H1 (cell line): ENCODE results near the gene KLRK1. TPM values are rescaled to one million over a fixed set of nuclear protein-coding genes. Genes with fewer than 3 reads are reported as not detected.

Source experiments
- CTCF ChIA-PET: fragments of 300-600 bp; sonication (Branson Sonifier 250); formaldehyde crosslinking; loops from one replicate; lab custom pipeline; 2021; ENCODE audit not compliant: partially characterized antibody; lab: Charles Lee
- POLR2A ChIA-PET: fragments of 300-600 bp; sonication (Branson Sonifier 250); formaldehyde crosslinking; loops from one replicate; lab custom pipeline; 2021; ENCODE audit warnings: inconsistent platforms; ENCODE audit not compliant: partially characterized antibody; lab: Charles Lee
- DNase-seq, 2 experiments: peaks; one replicate each; pipeline versions ENCODE4 v3.0.0 to v3.0.0-alpha.2; 2010 to 2022; ENCODE audit warnings: low spot score in 2 of 2, low read depth in 1 of 2, mixed read lengths in 1 of 2
- FAIRE-seq: peaks from 2 replicates; lab custom pipeline; 2011; peaks lifted over from hg19 to GRCh38; lab: Jason Lieb, UNC
- H2AFZ ChIP-seq: 2 replicates; pipeline ENCODE4 v1.8.1; 2012; ENCODE audit warnings: low read length, inconsistent platforms
- H2AK5ac ChIP-seq: 2 replicates; pipeline ENCODE4 v1.6.1; 2013; ENCODE audit warnings: low read depth, low read length
- H2BK120ac ChIP-seq: replicated peaks from 2 replicates; pipeline ENCODE3; 2013; ENCODE audit warnings: low read depth, low read length, inconsistent platforms
- H2BK12ac ChIP-seq: 2 replicates; pipeline ENCODE4 v1.6.1; 2013; ENCODE audit warnings: low read depth, low read length
- H2BK15ac ChIP-seq: 2 replicates; pipeline ENCODE4 v1.6.1; 2013; ENCODE audit warnings: low read length
- H2BK20ac ChIP-seq: 2 replicates; pipeline ENCODE4 v1.6.1; 2013; ENCODE audit warnings: low read length
- H2BK5ac ChIP-seq: 2 replicates; pipeline ENCODE4 v1.6.1; 2013; ENCODE audit warnings: low read depth, low read length
- H3K14ac ChIP-seq: 2 replicates; pipeline ENCODE4 v1.6.1; 2013; ENCODE audit warnings: inconsistent platforms; ENCODE audit not compliant: insufficient read length
- H3K18ac ChIP-seq: 2 replicates; pipeline ENCODE4 v1.6.1; 2013; ENCODE audit warnings: low read length; ENCODE audit errors: extremely low read depth
- H3K23ac ChIP-seq: 2 replicates; pipeline ENCODE4 v1.6.1; 2013; ENCODE audit warnings: inconsistent platforms; ENCODE audit not compliant: insufficient read length
- H3K23me2 ChIP-seq: 2 replicates; pipeline ENCODE4 v1.6.1; 2013; ENCODE audit warnings: low read depth, low read length
- H3K27ac ChIP-seq: 2 replicates; pipeline ENCODE4 v1.6.1; 2011; ENCODE audit warnings: low read depth, low read length, inconsistent platforms
- H3K27me3 ChIP-seq, 4 experiments: replicated peaks in 1 of 4; 1 replicate in 1 of 4; 2 replicates in 3 of 4; pipeline versions ENCODE4 v1.6.1 to v1.8.1; 2011 to 2013; ENCODE audit warnings: low read length in 3 of 4, mild to moderate bottlenecking in 3 of 4, inconsistent platforms in 2 of 4, mixed read lengths in 2 of 4, moderate library complexity in 1 of 4; ENCODE audit not compliant: control insufficient read depth in 3 of 4, insufficient read depth in 3 of 4; ENCODE audit errors: extremely low read depth in 1 of 4
- H3K36me3 ChIP-seq, 4 experiments: 2 replicates each; pipeline versions ENCODE4 v1.6.1 to v1.8.1; 2011 to 2013; ENCODE audit warnings: mild to moderate bottlenecking in 4 of 4, low read length in 3 of 4, moderate library complexity in 2 of 4, control low read depth in 1 of 4, inconsistent platforms in 1 of 4; ENCODE audit not compliant: insufficient read depth in 4 of 4, control insufficient read depth in 2 of 4
- H3K4ac ChIP-seq: replicated peaks from 2 replicates; pipeline ENCODE3; 2013; ENCODE audit warnings: low read length, low read depth, mixed read lengths, inconsistent platforms; ENCODE audit not compliant: insufficient read length
- H3K4me1 ChIP-seq, 4 experiments: replicated peaks in 1 of 4; 1 replicate in 1 of 4; 2 replicates in 3 of 4; pipeline versions ENCODE4 v1.6.1 to v1.8.1; 2011 to 2013; ENCODE audit warnings: low read length in 3 of 4, inconsistent platforms in 2 of 4, mixed read lengths in 1 of 4; ENCODE audit not compliant: insufficient read depth in 4 of 4, control insufficient read depth in 3 of 4
- H3K4me2 ChIP-seq, 2 experiments: 2 replicates each; pipeline versions ENCODE4 v1.6.1 to v1.8.1; 2011 to 2013; ENCODE audit warnings: low read depth in 2 of 2, low read length in 2 of 2, control low read depth in 1 of 2, inconsistent platforms in 1 of 2, mild to moderate bottlenecking in 1 of 2; ENCODE audit not compliant: insufficient read depth in 1 of 2
- H3K4me3 ChIP-seq, 4 experiments: fragments of 200-600, 300-600 bp in 1 of 4; sonication (generic), shearing (Covaris generic), sonication (Bioruptor Twin) in 1 of 4; 2 replicates each; pipeline versions ENCODE4 v1.5.1 to v1.8.1; 2011 to 2016; ENCODE audit warnings: low read length in 4 of 4, low read depth in 3 of 4, control low read depth in 2 of 4, inconsistent platforms in 2 of 4, mild to moderate bottlenecking in 2 of 4, mixed read lengths in 1 of 4, moderate library complexity in 1 of 4; ENCODE audit not compliant: insufficient read depth in 2 of 4; ENCODE audit errors: extremely low read depth in 1 of 4
- H3K56ac ChIP-seq: replicated peaks from 2 replicates; pipeline ENCODE3; 2013; ENCODE audit warnings: low read depth, mild to moderate bottlenecking, mixed read lengths, low read length, inconsistent platforms; ENCODE audit not compliant: insufficient read length
- H3K79me1 ChIP-seq: 2 replicates; pipeline ENCODE4 v1.6.1; 2013; ENCODE audit warnings: low read depth, low read length, control low read depth
- H3K79me2 ChIP-seq, 2 experiments: 2 replicates each; pipeline versions ENCODE4 v1.6.1 to v1.8.1; 2012 to 2013; ENCODE audit warnings: low read length in 2 of 2, mild to moderate bottlenecking in 2 of 2, inconsistent platforms in 1 of 2; ENCODE audit not compliant: insufficient read depth in 2 of 2, control insufficient read depth in 1 of 2
- H3K9ac ChIP-seq, 4 experiments: replicated peaks in 1 of 4; 1 replicate in 1 of 4; 2 replicates in 3 of 4; pipeline versions ENCODE4 v1.6.1 to v1.8.1; 2011 to 2013; ENCODE audit warnings: low read depth in 3 of 4, low read length in 3 of 4, control low read depth in 2 of 4, mild to moderate bottlenecking in 2 of 4, moderate library complexity in 2 of 4, inconsistent platforms in 1 of 4; ENCODE audit errors: extremely low read depth in 1 of 4
- H3K9me3 ChIP-seq, 2 experiments: 2 replicates each; pipeline versions ENCODE4 v1.6.1 to v1.8.1; 2012 to 2013; ENCODE audit warnings: mild to moderate bottlenecking in 2 of 2, moderate library complexity in 2 of 2, control low read depth in 1 of 2, inconsistent platforms in 1 of 2, low read depth in 1 of 2, low read length in 1 of 2, mixed read lengths in 1 of 2; ENCODE audit not compliant: insufficient read depth in 2 of 2
- H4K20me1 ChIP-seq, 2 experiments: replicated peaks in 1 of 2; 2 replicates each; pipeline versions ENCODE3 to v1.8.1; 2011 to 2013; ENCODE audit warnings: inconsistent platforms in 2 of 2, low read length in 2 of 2, mild to moderate bottlenecking in 1 of 2; ENCODE audit not compliant: insufficient read depth in 2 of 2, control insufficient read depth in 1 of 2
- H4K5ac ChIP-seq: 2 replicates; pipeline ENCODE4 v1.6.1; 2013; ENCODE audit warnings: low read length, low read depth, mixed read lengths, inconsistent platforms; ENCODE audit not compliant: insufficient read length
- H4K8ac ChIP-seq: 2 replicates; pipeline ENCODE4 v1.8.0; 2013; ENCODE audit warnings: mild to moderate bottlenecking, moderate library complexity, low read length, inconsistent platforms; ENCODE audit not compliant: insufficient read depth; ENCODE audit errors: extremely low read depth
- H4K91ac ChIP-seq: replicated peaks from 2 replicates; pipeline ENCODE3; 2013; ENCODE audit warnings: low read length, mixed read lengths, inconsistent platforms; ENCODE audit not compliant: insufficient read length
- ASH2L ChIP-seq: fragments of 200-600, 300-600 bp; sonication (generic); IDR thresholded peaks from one replicate; pipeline ENCODE4 v1.7.1; 2017; ENCODE audit warnings: low read length
- BACH1 ChIP-seq: IDR thresholded peaks from 2 replicates; pipeline ENCODE4 v1.6.1; 2012; ENCODE audit warnings: low read length, improper control_type of control experiment
- CTCF ChIP-seq, 3 experiments: IDR thresholded peaks; 1 replicate in 2 of 3; 2 replicates in 1 of 3; pipeline versions ENCODE4 v1.5.1 to v1.6.1; 2011; ENCODE audit warnings: low read length in 3 of 3, mild to moderate bottlenecking in 3 of 3, inconsistent platforms in 2 of 3, low read depth in 1 of 3, moderate library complexity in 1 of 3; ENCODE audit not compliant: insufficient read depth in 1 of 3; ENCODE audit errors: control extremely low read depth in 1 of 3
- JUND ChIP-seq: IDR thresholded peaks from 2 replicates; pipeline ENCODE4 v1.6.1; 2011; ENCODE audit warnings: mild to moderate bottlenecking, improper control_type of control experiment, low read length
- PHF8 ChIP-seq: fragments of 200-600 bp; sonication (generic); conservative IDR thresholded peaks from 2 replicates; pipeline ENCODE4 v1.7.1; 2012; ENCODE audit warnings: low read depth, mild to moderate bottlenecking, inconsistent platforms, low read length, moderate library complexity
- RFX5 ChIP-seq: IDR thresholded peaks from 2 replicates; pipeline ENCODE4 v1.6.1; 2011; ENCODE audit warnings: low read depth, low read length, improper control_type of control experiment, borderline replicate concordance
- SAP30 ChIP-seq: fragments of 300-600 bp; sonication (generic); IDR thresholded peaks from 2 replicates; pipeline ENCODE4 v1.7.1; 2012; ENCODE audit warnings: low read length, moderate library complexity, mild to moderate bottlenecking, inconsistent platforms; ENCODE audit not compliant: insufficient read depth, insufficient replicate concordance
- SIN3A ChIP-seq, 2 experiments: IDR thresholded peaks in 1 of 2; conservative IDR thresholded peaks in 1 of 2; 2 replicates each; pipeline ENCODE4 v1.6.1; 2011 to 2012; ENCODE audit warnings: low read length in 2 of 2, improper control_type of control experiment in 1 of 2, low read depth in 1 of 2, mild to moderate bottlenecking in 1 of 2
- SP1 ChIP-seq: IDR thresholded peaks from 2 replicates; pipeline ENCODE4 v1.6.1; 2011; ENCODE audit warnings: low read depth, low read length
- SUZ12 ChIP-seq: fragments of 200-600 bp; sonication (generic); IDR thresholded peaks from 2 replicates; pipeline ENCODE4 v1.6.1; 2012; ENCODE audit warnings: mild to moderate bottlenecking, inconsistent platforms, low read length, moderate library complexity, mixed read lengths
- TAF7 ChIP-seq: optimal IDR thresholded peaks from 2 replicates; pipeline ENCODE3; 2011; ENCODE audit warnings: low read depth, mild to moderate bottlenecking, inconsistent platforms, low read length, moderate library complexity, borderline replicate concordance
- TCF12 ChIP-seq: IDR thresholded peaks from 2 replicates; pipeline ENCODE4 v1.6.1; 2011; ENCODE audit warnings: low read depth, mild to moderate bottlenecking, low read length
- WGBS, 2 experiments: shearing (Covaris generic) in 1 of 2; methylation state at CpG; one replicate each; pipeline versions ENCODE4 v1.1.6 to v1.1.7; 2013 to 2015; ENCODE audit warnings: low lambda C conversion rate in 2 of 2, mixed read lengths in 2 of 2, inconsistent platforms in 1 of 2, low coverage in 1 of 2, missing lambda C conversion rate in 1 of 2; ENCODE audit not compliant: insufficient replicate concordance in 2 of 2, insufficient coverage in 1 of 2, insufficient read length in 1 of 2; ENCODE audit errors: extremely low coverage in 1 of 2, missing lambda C conversion rate in 1 of 2; 5-methylcytosine and 5-hydroxymethylcytosine counted together
- polyA plus RNA-seq, 7 experiments: library from polyadenylated mRNA; depleted of rRNA in 3 of 7; stranded (reverse) in 5 of 7; unstranded in 2 of 7; fragments of >200 nt in 5 of 7; fragments of 200-250 nt in 2 of 7; gene quantifications; 1 replicate in 5 of 7; 2 replicates in 1 of 7; 4 replicates in 1 of 7; pipeline versions ENCODE4 v1.2.1 to v1.2.3, GENCODE V29; 2011 to 2013; ENCODE audit warnings: missing spikeins in 2 of 7, mixed read lengths in 2 of 7
- total RNA-seq: library from RNA; stranded (reverse); fragmentation: NEBNext Ultra II Directional; extraction: Animal tissue kit (Norgen Biotek cat#: 25700); gene quantifications from 2 replicates; pipeline ENCODE4 v1.2.1, GENCODE V29; 2021

Gene KLRK1
- total and polyA plus RNA-seq, 2 of the 8 experiments (the other 6 are each of a cell fraction or from before 2014, with no cell fraction given) = not detected

GRCh38 chr12:10358969-10359368 is 30.9 kb downstream of the KLRK1 start:
- WGBS, 2 experiments = 89% methylated on average over 1 of the region's 1 CpG; no CpG with 5 or more reads in 1 of the 2 experiments
- CTCF ChIA-PET = no interaction called here
- H2BK20ac ChIP-seq = no peak overlapping the region
- no peak overlapping the region for H4K5ac ChIP-seq
- no peak overlapping the region for H3K4me2 ChIP-seq
- no peak overlapping the region for H3K18ac ChIP-seq
- no peak overlapping the region for H3K4me3 ChIP-seq
- peaks cover 4 to 21% (median 9%) of the 10 kb centered on the region in 4 experiments for H3K4me1 ChIP-seq
- POLR2A ChIA-PET = no interaction called here
- no peaks in the 10 kb centered on the region for H3K79me1 ChIP-seq
- H3K23me2 ChIP-seq = no peaks in the 10 kb centered on the region
- H3K14ac ChIP-seq = no peak overlapping the region
- no peaks in the 10 kb centered on the region for H3K36me3 ChIP-seq
- 0 out of 2 replicates have a peak overlapping the region, but pooled peaks have one; percentile 17 for H2BK12ac ChIP-seq
- no peak overlapping the region for H2AK5ac ChIP-seq
- H3K27me3 ChIP-seq = no peaks in the 10 kb centered on the region
- no peaks in the 10 kb centered on the region; a peak in 1 of 4 replicates for H3K9me3 ChIP-seq
- no peaks in the 10 kb centered on the region for H4K20me1 ChIP-seq
- no peak overlapping the region for H3K27ac ChIP-seq
- H3K23ac ChIP-seq = no peak overlapping the region
- DNase-seq = no peak
- H4K8ac ChIP-seq = no peak overlapping the region
- H3K4ac ChIP-seq = no peak overlapping the region
- H3K9ac ChIP-seq = no peak overlapping the region
- no peak overlapping the region for H2BK5ac ChIP-seq
- H2AFZ ChIP-seq = no peak overlapping the region
- H3K56ac ChIP-seq = no peak overlapping the region
- FAIRE-seq = no peak
- no peak overlapping the region for H2BK15ac ChIP-seq
- H2BK120ac ChIP-seq = no peak overlapping the region
- H4K91ac ChIP-seq = no peak overlapping the region
- H3K79me2 ChIP-seq = no peaks in the 10 kb centered on the region
- TF ChIP-seq SP1 (no peak), TAF7 (no peak), SIN3A (conservative IDR thresholded peaks at IDR 0.05 in 1 of 2, IDR thresholded peaks at IDR 0.05 in 1 of 2; ENCODE audit: low read depth in 1 of 2, low read length in 2 of 2) (no peak), ASH2L (no peak), BACH1 (no peak), SAP30 (no peak), PHF8 (no peak), TCF12 (no peak), SUZ12 (no peak), CTCF (IDR thresholded peaks at IDR 0.05; ENCODE audit: control extremely low read depth in 1 of 3, insufficient read depth in 1 of 3, low read depth in 1 of 3, low read length in 3 of 3) (no peak), RFX5 (no peak), JUND (no peak)
